ENCODE results near the gene SLC3A2. TPM values are rescaled to one million over a fixed set of nuclear protein-coding genes. Genes with fewer than 3 reads are reported as not detected.
A peak's percentile ranks its signal among the peaks of the same experiment; 100 is the strongest.

SLC3A2 gene
- total RNA-seq (100 to 1,000 TPM; 102 to 138 (median 114) TPM), polyA plus RNA-seq (10 to 100 TPM; 48.7 to 58.4 (median 52.8) TPM)
- long read RNA-seq, donor 1, transcript SLC3A2-201 (9 exons, 1,904 nt), result major isoform, 14 of 31 reads
- long read RNA-seq, donor 1, transcript SLC3A2-208 (8 exons, 1,486 nt), result minor isoform, 6 of 31 reads
- long read RNA-seq, donor 1, partial matches to known transcripts, result 7 of 31 reads
- long read RNA-seq, donor 1, other reads (novel, unspliced or antisense), result 0 of 31 reads
- long read RNA-seq, donor 2, transcript SLC3A2-201 (9 exons, 1,904 nt), result major isoform, 9 of 15 reads
- long read RNA-seq, donor 2, partial matches to known transcripts, result 0 of 15 reads
- long read RNA-seq, donor 2, other reads (novel, unspliced or antisense), result 0 of 15 reads

- H3K4me3 ChIP-seq, result peak within 1 kb of the TSS; percentile 80 to 100 (median 90)
- 0 to 1% (median 0%) methylated on average over 42 to 69 of the region's 69 CpGs for WGBS, 5 donors
- H3K27me3 ChIP-seq (replicated peaks in 1 of 7), result no peaks in the 10 kb centered on the region
- peak within 1 kb of the TSS; percentile 96 to 100 (median 98) for H3K27ac ChIP-seq
- DNase-seq, result peak; percentile 97
- peak; percentile 45 to 90 (median 75) for TF ChIP-seq CTCF (IDR thresholded peaks at IDR 0.05 in 8 of 11, conservative IDR thresholded peaks at IDR 0.05 in 3 of 11)
- peak; percentile 78 to 97 (median 94) for TF ChIP-seq POLR2A (IDR thresholded peaks at IDR 0.05)
- TF ChIP-seq POLR2AphosphoS5 (IDR thresholded peaks at IDR 0.05), result peak; percentile 98 to 100 (median 99)
- intact Hi-C loops (cut with DNase I; ENCODE audit: low total_unique reads), result no loop called here
- peaks cover 22 to 61% (median 53%) of the 10 kb centered on the region in 6 donors for H3K4me1 ChIP-seq
- H3K9me3 ChIP-seq, result no peaks in the 10 kb centered on the region
- peaks cover 5 to 38% (median 36%) of the 10 kb centered on the region in 6 donors for H3K36me3 ChIP-seq
Observed at GRCh38 chr11:62880803-62881578, at the start of gene SLC3A2. Gene SLC3A2, plus strand, starts transcription at chr11:62880896. Its CDS starts 128 bp downstream, at chr11:62881024.

GRCh38 chr11:62830904-62831519, 49.7 kb upstream of the SLC3A2 start:
- Histone ChIP-seq H3K36me3 (peaks cover 0 to 72% (median 45%) of the 10 kb centered on the region in 6 donors), H3K4me3 (peak overlapping the region; percentile 56 to 92 (median 74)), H3K9me3 (no peaks in the 10 kb centered on the region), H3K27ac (peak overlapping the region; percentile 90 to 99 (median 96)), H3K4me1 (peaks cover 22 to 79% (median 59%) of the 10 kb centered on the region in 6 donors), H3K27me3 (replicated peaks in 1 of 7) (no peaks in the 10 kb centered on the region)
- intact Hi-C loops (cut with DNase I; ENCODE audit: low total_unique reads), result no loop called here
- DNase-seq, result peak; percentile 82
- TF ChIP-seq POLR2A (IDR thresholded peaks at IDR 0.05) (no peak), CTCF (IDR thresholded peaks at IDR 0.05 in 8 of 11, conservative IDR thresholded peaks at IDR 0.05 in 3 of 11) (no peak), POLR2AphosphoS5 (IDR thresholded peaks at IDR 0.05) (no peak)
- WGBS, 5 donors, result 0 to 2% (median 1%) methylated on average over 24 to 33 of the region's 33 CpGs

- Histone ChIP-seq H3K4me1 (peaks cover 22 to 86% (median 59%) of the 10 kb centered on the region in 6 donors), H3K27ac (peak within 1 kb of the TSS; percentile 90 to 99 (median 96)), H3K4me3 (peak within 1 kb of the TSS; percentile 56 to 92 (median 74)), H3K9me3 (no peaks in the 10 kb centered on the region), H3K36me3 (peaks cover 0 to 72% (median 40%) of the 10 kb centered on the region in 6 donors), H3K27me3 (replicated peaks in 1 of 7) (no peaks in the 10 kb centered on the region)
- WGBS, 5 donors, result 0 to 1% (median 1%) methylated on average over 41 to 65 of the region's 65 CpGs
- TF ChIP-seq POLR2AphosphoS5 (IDR thresholded peaks at IDR 0.05) (peak; percentile 94 to 97 (median 94)), POLR2A (IDR thresholded peaks at IDR 0.05) (peak; percentile 21 to 66 (median 65)), CTCF (IDR thresholded peaks at IDR 0.05 in 8 of 11, conservative IDR thresholded peaks at IDR 0.05 in 3 of 11) (peak in 1 of 11 experiments; percentile 17)
- intact Hi-C loops (cut with DNase I; ENCODE audit: low total_unique reads), result no loop called here
- DNase-seq, result peak; percentile 99
Observed at GRCh38 chr11:62831520-62832335, 49.0 kb upstream of the SLC3A2 start, which contains the start of gene STX5. Gene STX5, minus strand, starts transcription at chr11:62832051. Its CDS starts 808 bp downstream, at chr11:62831243.

Data from spleen (tissue), 13 donors.